AG09309 (cell line): ENCODE results near the gene AICDA.
"Not testable (repeated sequence)": the region's sequence is repeated elsewhere in the genome, so short reads cannot be mapped to it uniquely, and the experiment has no call there.

Experiments used
- DNase-seq: peaks from one replicate; pipeline ENCODE4 v3.0.0-alpha.2; 2010; ENCODE audit warnings: low read depth
- H3K4me3 ChIP-seq: 2 replicates; pipeline ENCODE4 v1.5.1; 2011; ENCODE audit warnings: mild to moderate bottlenecking, low read depth, low read length, moderate library complexity; ENCODE audit not compliant: control insufficient read depth
- TF ChIP-seq, protein P1 (sequence below): IDR thresholded peaks from 2 replicates; pipeline ENCODE4 v1.5.1; 2011; ENCODE audit warnings: mild to moderate bottlenecking, low read depth, low read length, inconsistent platforms; ENCODE audit not compliant: insufficient read depth, control insufficient read depth; ENCODE audit errors: missing control alignments

The AICDA gene

DNA sequence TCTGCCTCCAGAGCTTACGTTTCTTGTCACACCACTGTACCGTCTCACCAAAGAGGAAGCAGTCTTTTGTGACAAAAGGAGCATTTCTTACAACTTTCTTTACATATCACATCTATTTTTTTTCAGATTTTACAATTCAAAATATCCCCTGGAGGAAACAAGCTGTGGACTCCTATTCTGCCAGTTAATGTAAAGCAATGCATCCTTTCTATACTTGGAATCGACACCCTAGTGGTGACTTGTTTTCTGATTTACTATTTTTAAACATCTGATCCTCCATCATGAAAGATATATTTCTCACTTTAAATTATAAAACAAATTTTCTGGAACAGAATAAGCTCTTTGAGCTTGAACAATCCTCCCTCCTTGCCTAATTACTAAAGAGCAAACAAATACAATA lies 34.8 kb downstream of the AICDA start:
- TF ChIP-seq, protein P1, sequence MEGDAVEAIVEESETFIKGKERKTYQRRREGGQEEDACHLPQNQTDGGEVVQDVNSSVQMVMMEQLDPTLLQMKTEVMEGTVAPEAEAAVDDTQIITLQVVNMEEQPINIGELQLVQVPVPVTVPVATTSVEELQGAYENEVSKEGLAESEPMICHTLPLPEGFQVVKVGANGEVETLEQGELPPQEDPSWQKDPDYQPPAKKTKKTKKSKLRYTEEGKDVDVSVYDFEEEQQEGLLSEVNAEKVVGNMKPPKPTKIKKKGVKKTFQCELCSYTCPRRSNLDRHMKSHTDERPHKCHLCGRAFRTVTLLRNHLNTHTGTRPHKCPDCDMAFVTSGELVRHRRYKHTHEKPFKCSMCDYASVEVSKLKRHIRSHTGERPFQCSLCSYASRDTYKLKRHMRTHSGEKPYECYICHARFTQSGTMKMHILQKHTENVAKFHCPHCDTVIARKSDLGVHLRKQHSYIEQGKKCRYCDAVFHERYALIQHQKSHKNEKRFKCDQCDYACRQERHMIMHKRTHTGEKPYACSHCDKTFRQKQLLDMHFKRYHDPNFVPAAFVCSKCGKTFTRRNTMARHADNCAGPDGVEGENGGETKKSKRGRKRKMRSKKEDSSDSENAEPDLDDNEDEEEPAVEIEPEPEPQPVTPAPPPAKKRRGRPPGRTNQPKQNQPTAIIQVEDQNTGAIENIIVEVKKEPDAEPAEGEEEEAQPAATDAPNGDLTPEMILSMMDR: no peak
- DNase-seq: no peak
- no peak overlapping the region for H3K4me3 ChIP-seq

DNA sequence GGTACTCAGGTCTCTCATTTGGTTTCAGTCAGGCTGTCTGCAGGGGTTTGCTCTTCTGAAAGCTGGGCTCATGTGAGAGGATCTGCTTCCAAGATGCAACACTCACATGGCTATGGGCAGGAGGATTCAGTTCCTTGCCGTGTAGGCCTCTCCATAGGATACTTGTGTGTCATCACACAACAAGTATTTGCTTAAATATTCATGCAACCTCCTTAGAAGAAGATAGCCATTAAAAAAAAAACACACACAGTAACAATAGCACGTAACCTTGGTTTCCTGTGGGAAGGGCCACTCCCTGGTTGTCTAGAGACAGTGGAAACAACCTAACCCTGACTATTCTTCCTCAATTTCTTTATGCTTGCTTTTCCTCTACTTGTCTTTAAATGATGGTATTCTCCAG lies 40.2 kb downstream of the AICDA start:
- no peak for DNase-seq
- TF ChIP-seq, protein P1: no peak
- H3K4me3 ChIP-seq: no peak overlapping the region

DNA sequence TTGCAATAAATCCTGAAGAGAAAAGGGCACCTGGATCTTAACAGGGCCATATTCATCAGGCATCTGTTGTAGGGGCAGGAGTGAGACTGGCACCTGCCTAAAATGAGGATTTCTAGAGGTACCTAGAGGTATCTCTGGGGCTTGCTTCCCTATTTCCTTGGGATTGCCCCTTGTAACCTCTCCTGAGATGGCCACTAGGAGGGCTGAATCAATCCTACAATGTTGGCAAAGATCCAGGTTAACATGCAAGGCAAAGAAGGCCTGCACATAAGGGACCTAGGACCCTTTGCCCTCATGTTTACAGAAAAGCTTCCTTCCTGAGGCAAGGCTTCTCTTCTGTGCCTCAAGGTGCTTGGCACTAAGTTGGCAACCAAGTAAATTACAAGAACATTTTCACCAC lies 46.1 kb downstream of the AICDA start:
- no peak overlapping the region for H3K4me3 ChIP-seq
- DNase-seq: no peak
- TF ChIP-seq, protein P1: no peak

DNA sequence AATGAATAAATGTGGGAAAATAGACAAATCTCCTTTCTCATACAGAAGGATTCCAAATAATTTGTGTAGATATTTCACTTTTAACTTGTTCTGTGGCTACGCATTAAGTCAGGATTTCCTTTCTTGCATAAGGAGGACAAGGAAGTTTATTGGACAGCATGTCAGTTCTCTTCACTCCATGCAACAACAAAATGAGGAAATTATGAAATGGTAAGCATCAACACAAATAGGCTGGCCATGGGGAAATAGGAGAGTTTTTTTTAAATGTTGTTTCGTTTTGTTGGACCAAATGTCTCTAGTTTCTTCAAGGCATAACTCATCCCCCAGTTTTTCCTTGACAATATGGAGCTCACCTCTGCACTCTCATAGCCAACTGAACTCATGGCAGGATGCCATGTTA lies 46.6 kb downstream of the AICDA start:
- H3K4me3 ChIP-seq, DNase-seq: not testable (repeated sequence)

DNA sequence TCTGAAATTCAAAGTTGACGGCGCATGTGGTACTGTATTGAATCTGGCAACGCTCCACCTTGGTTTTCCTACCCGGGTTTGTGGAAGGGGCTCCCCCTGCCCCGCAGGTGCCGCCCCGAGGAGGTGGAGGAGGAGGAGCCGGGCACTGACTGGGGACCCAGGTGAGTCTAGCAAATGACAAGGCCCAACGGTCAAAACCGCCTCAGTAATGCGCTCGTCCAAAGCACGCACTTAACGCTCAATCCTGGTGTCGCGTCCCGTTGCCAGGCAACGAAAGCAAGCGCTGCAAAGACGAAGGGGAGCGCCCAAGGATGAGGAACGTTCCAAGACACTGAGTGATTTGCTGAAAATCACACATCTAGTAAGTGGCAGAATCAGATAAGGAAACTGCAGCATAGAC lies 48.0 kb downstream of the AICDA start:
- H3K4me3 ChIP-seq: no peak overlapping the region
- DNase-seq: no peak
- TF ChIP-seq, protein P1: no peak

DNA sequence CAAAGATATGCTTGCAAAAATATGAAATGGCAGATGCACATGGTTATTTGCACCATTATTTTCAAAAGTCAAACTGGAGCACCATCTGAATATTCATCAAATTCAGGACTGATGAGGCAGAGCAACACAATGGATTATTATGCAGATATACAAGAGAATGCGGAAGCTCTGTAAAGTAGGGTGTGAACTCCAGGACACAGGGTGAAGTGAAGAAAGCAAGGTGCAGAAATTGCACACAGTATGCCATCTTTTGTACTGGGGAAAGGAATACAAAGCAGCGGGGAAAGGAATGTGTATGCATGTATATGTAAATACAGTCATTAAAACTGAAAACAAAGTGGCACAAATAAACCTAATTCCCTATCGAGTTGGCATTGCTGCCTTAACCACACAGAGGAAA lies 49.3 kb downstream of the AICDA start:
- H3K4me3 ChIP-seq: no peak overlapping the region
- TF ChIP-seq, protein P1: no peak
- DNase-seq: no peak

DNA sequence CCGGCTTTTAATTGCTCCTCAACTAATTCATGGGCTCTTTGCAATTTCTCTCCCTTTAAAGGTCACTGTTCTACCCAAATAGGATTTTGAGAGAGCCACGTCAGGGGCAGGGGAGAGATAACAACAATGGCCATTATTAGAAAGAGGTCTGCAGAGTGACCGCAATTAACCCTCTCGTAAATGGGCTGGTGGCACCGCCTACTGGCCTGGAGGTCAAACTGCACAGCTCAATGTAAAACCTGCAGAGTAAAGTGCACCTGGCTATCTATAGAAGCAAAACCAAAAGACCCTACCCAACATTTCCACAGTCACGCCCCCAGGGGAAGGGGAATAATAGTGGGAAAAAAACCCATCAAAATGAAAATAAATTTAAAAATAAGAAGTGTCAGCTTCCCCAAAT lies 50.3 kb downstream of the AICDA start:
- no peak for DNase-seq
- no peak overlapping the region for H3K4me3 ChIP-seq
- TF ChIP-seq, protein P1: no peak

DNA sequence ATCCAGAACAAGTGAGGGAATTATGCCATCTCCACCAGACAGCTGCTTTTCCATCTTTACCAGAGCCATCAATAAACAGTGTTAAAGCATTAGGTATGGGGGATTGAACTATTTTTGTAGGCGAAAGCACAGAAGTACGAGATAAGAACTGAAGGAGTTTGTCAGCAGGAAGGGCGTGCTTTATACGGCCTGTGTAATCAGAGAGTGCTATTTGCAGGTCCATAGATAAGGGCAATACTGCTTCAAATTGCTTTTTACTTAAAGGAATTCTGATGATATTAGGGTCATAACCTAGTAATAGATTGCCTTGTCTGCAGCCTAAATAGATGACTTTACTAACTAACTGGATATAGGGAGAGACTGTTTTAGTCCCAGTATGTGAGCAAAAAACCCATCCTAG lies 51.6 kb downstream of the AICDA start:
- TF ChIP-seq, protein P1: no peak
- H3K4me3 ChIP-seq: no peak overlapping the region
- DNase-seq: no peak
